Mesenchymal stem cell (in vitro differentiated cells and primary cell): ENCODE measurements around the gene TTPAL.
A peak's percentile ranks its signal among the peaks of the same experiment; 100 is the strongest.

ENCODE experiments used
- DNase-seq: peaks from one replicate; pipeline ENCODE4 v3.0.0-alpha.2; 2013
- H2AFZ ChIP-seq: one replicate; pipeline ENCODE4 v1.6.1; 2013; ENCODE audit warnings: low read depth, mild to moderate bottlenecking, control low read depth, inconsistent platforms, low read length, moderate library complexity
- H2AK5ac ChIP-seq: 2 replicates; pipeline ENCODE4 v1.6.1; 2013; ENCODE audit warnings: low read length, moderate library complexity, mild to moderate bottlenecking, inconsistent platforms; ENCODE audit not compliant: severe bottlenecking
- H2BK120ac ChIP-seq: one replicate; pipeline ENCODE4 v1.6.1; 2013; ENCODE audit warnings: low read depth, mild to moderate bottlenecking, inconsistent platforms, low read length, moderate library complexity
- H2BK12ac ChIP-seq, 2 experiments: one replicate each; pipeline ENCODE4 v1.6.1; 2013; ENCODE audit warnings: inconsistent platforms in 2 of 2, low read length in 2 of 2, mild to moderate bottlenecking in 2 of 2, moderate library complexity in 2 of 2, control low read depth in 1 of 2
- H2BK15ac ChIP-seq: one replicate; pipeline ENCODE4 v1.6.1; 2013; ENCODE audit warnings: mild to moderate bottlenecking, low read depth, inconsistent platforms; ENCODE audit not compliant: poor library complexity, severe bottlenecking
- H2BK5ac ChIP-seq: 2 replicates; pipeline ENCODE4 v1.6.1; 2013; ENCODE audit warnings: low read depth, mild to moderate bottlenecking, low read length, control low read depth, inconsistent platforms; ENCODE audit not compliant: poor library complexity, severe bottlenecking
- H3K14ac ChIP-seq, 2 experiments: one replicate each; pipeline ENCODE4 v1.6.1; 2013; ENCODE audit warnings: inconsistent platforms in 2 of 2, low read length in 2 of 2, control low read depth in 1 of 2, mild to moderate bottlenecking in 1 of 2, moderate library complexity in 1 of 2
- H3K18ac ChIP-seq, 2 experiments: one replicate each; pipeline ENCODE4 v1.6.1; 2013; ENCODE audit warnings: inconsistent platforms in 2 of 2, low read length in 2 of 2, control low read depth in 1 of 2, low read depth in 1 of 2, mild to moderate bottlenecking in 1 of 2
- H3K23ac ChIP-seq, 2 experiments: one replicate each; pipeline ENCODE4 v1.6.1; 2013; ENCODE audit warnings: inconsistent platforms in 2 of 2, low read length in 2 of 2, mild to moderate bottlenecking in 2 of 2, moderate library complexity in 2 of 2, control low read depth in 1 of 2
- H3K27ac ChIP-seq: 2 replicates; pipeline ENCODE4 v1.5.1; 2013; ENCODE audit warnings: mild to moderate bottlenecking, moderate library complexity, low read length, control low read depth, inconsistent platforms; ENCODE audit not compliant: poor library complexity, severe bottlenecking
- H3K27me3 ChIP-seq, 2 experiments: 2 replicates each; pipeline versions ENCODE4 v1.6.1 to v1.7.0; 2013; ENCODE audit warnings: low read length in 2 of 2, mild to moderate bottlenecking in 2 of 2, moderate library complexity in 2 of 2, control low read depth in 1 of 2, inconsistent platforms in 1 of 2; ENCODE audit not compliant: control insufficient read depth in 1 of 2, insufficient read depth in 1 of 2
- H3K36me3 ChIP-seq, 2 experiments: 2 replicates each; pipeline versions ENCODE4 v1.6.1 to v1.7.0; 2013; ENCODE audit warnings: low read length in 2 of 2, control low read depth in 1 of 2, inconsistent platforms in 1 of 2, low read depth in 1 of 2, mild to moderate bottlenecking in 1 of 2; ENCODE audit not compliant: insufficient read depth in 2 of 2, control insufficient read depth in 1 of 2
- H3K4ac ChIP-seq, 2 experiments: one replicate each; pipeline ENCODE4 v1.6.1; 2013; ENCODE audit warnings: inconsistent platforms in 2 of 2, low read length in 2 of 2, mild to moderate bottlenecking in 2 of 2, moderate library complexity in 2 of 2, control low read depth in 1 of 2, low read depth in 1 of 2
- H3K4me1 ChIP-seq: 2 replicates; pipeline ENCODE4 v1.6.1; 2013; ENCODE audit warnings: low read depth, low read length, control low read depth; ENCODE audit not compliant: control insufficient read depth, insufficient read depth
- H3K4me2 ChIP-seq: 2 replicates; pipeline ENCODE4 v1.6.1; 2013; ENCODE audit warnings: low read length, mild to moderate bottlenecking, inconsistent platforms; ENCODE audit not compliant: poor library complexity, severe bottlenecking
- H3K4me3 ChIP-seq, 2 experiments: 2 replicates each; pipeline versions ENCODE4 v1.5.1 to v1.7.0; 2013; ENCODE audit warnings: low read length in 2 of 2, mild to moderate bottlenecking in 2 of 2, control low read depth in 1 of 2, low read depth in 1 of 2; ENCODE audit not compliant: insufficient read depth in 1 of 2
- H3K79me1 ChIP-seq: replicated peaks from 2 replicates; pipeline ENCODE4 v1.6.1; 2013; ENCODE audit warnings: mild to moderate bottlenecking, control low read depth, low read length, inconsistent platforms; ENCODE audit not compliant: poor library complexity, severe bottlenecking
- H3K9ac ChIP-seq: 2 replicates; pipeline ENCODE4 v1.7.0; 2013; ENCODE audit warnings: mild to moderate bottlenecking, low read length, moderate library complexity
- H3K9me3 ChIP-seq: 2 replicates; pipeline ENCODE4 v1.7.0; 2013; ENCODE audit warnings: mild to moderate bottlenecking, low read length; ENCODE audit not compliant: control insufficient read depth
- H4K8ac ChIP-seq: one replicate; pipeline ENCODE4 v1.6.1; 2013; ENCODE audit warnings: inconsistent platforms, mild to moderate bottlenecking, low read length, moderate library complexity
- H4K91ac ChIP-seq: one replicate; pipeline ENCODE4 v1.6.1; 2013; ENCODE audit warnings: mild to moderate bottlenecking, low read length, inconsistent platforms
- WGBS: methylation state at CpG from one replicate; pipeline ENCODE4 v1.1.7; 2013; ENCODE audit warnings: mixed read lengths; 5-methylcytosine and 5-hydroxymethylcytosine counted together

Gene TTPAL

DNA sequence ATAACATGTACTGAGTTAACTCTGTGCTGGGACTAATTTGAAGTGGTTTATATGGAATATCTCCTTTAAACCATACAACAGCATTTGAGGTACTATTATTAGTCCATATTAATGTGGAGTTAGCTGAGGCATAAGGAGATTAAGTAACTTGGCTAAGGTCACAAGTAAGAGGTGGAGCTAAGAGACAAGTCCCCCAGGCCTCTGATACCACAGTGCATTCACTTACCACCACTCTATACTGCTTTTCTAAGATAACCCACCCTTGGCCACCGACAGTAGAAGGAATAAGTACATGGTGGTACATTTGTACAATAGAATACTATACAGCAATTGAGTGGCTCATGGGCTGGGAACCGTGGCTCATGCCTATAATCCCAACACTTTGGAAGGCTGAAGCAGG, 16.4 kb upstream of the TTPAL start:
- DNase-seq: no peak
- Histone ChIP-seq H3K79me1 (no peaks in the 10 kb centered on the region), H3K23ac (no peak overlapping the region), H2BK5ac (no peak overlapping the region), H3K27me3 (peaks cover 0 to 10% of the 10 kb centered on the region in 2 experiments), H3K27ac (no peak overlapping the region), H3K4me2 (no peak overlapping the region), H3K9me3 (no peaks in the 10 kb centered on the region), H3K36me3 (no peaks in the 10 kb centered on the region), H2BK15ac (no peak overlapping the region), H3K4me1 (peaks cover 4% of the 10 kb centered on the region), H2BK120ac (no peak overlapping the region), H2AK5ac (no peak overlapping the region), H3K18ac (no peak overlapping the region), H3K9ac (no peak overlapping the region), H4K91ac (no peak overlapping the region), H3K4ac (no peak overlapping the region), H3K4me3 (no peak overlapping the region), H2BK12ac (no peak overlapping the region), H3K14ac (no peak overlapping the region), H4K8ac (no peak overlapping the region), H2AFZ (no peak overlapping the region)
- 60% methylated on average over 1 of the region's 2 CpGs for WGBS

- peaks cover 3 to 10% of the 10 kb centered on the region in 2 experiments for H3K27me3 ChIP-seq
- DNase-seq: peak; percentile 21
- no peak overlapping the region for H3K27ac ChIP-seq
- H3K23ac ChIP-seq: no peak overlapping the region
- H3K36me3 ChIP-seq: no peaks in the 10 kb centered on the region
- H4K8ac ChIP-seq: no peak overlapping the region
- no peak overlapping the region for H3K4ac ChIP-seq
- H3K14ac ChIP-seq: no peak overlapping the region
- no peaks in the 10 kb centered on the region for H3K9me3 ChIP-seq
- no peak overlapping the region for H2AK5ac ChIP-seq
- H2AFZ ChIP-seq: no peak overlapping the region
- no peak overlapping the region for H4K91ac ChIP-seq
- H3K4me2 ChIP-seq: no peak overlapping the region
- no peak overlapping the region for H3K4me3 ChIP-seq
- no peak overlapping the region for H2BK15ac ChIP-seq
- no peak overlapping the region for H3K9ac ChIP-seq
- H3K18ac ChIP-seq: no peak overlapping the region
- no peaks in the 10 kb centered on the region for H3K79me1 ChIP-seq
- H2BK120ac ChIP-seq: no peak overlapping the region
- H3K4me1 ChIP-seq: no peaks in the 10 kb centered on the region
- H2BK5ac ChIP-seq: no peak overlapping the region
- H2BK12ac ChIP-seq: no peak overlapping the region
- 45% methylated on average over 3 of the region's 3 CpGs for WGBS
Observed at GRCh38 chr20:44460795-44461141, 14.9 kb upstream of the TTPAL start.

- no peak for DNase-seq
- H3K79me1 ChIP-seq: no peaks in the 10 kb centered on the region
- no peak overlapping the region for H2AK5ac ChIP-seq
- H2BK120ac ChIP-seq: no peak overlapping the region
- no peak overlapping the region for H2AFZ ChIP-seq
- no peak overlapping the region for H3K4ac ChIP-seq
- H2BK12ac ChIP-seq: no peak overlapping the region
- no peak overlapping the region for H4K8ac ChIP-seq
- H3K27ac ChIP-seq: no peak overlapping the region
- no peak overlapping the region for H3K9ac ChIP-seq
- no peak overlapping the region for H3K18ac ChIP-seq
- H3K4me2 ChIP-seq: no peak overlapping the region
- H3K9me3 ChIP-seq: no peaks in the 10 kb centered on the region
- H2BK15ac ChIP-seq: no peak overlapping the region
- no peaks in the 10 kb centered on the region for H3K4me1 ChIP-seq
- no peak overlapping the region for H2BK5ac ChIP-seq
- peaks cover 3 to 10% of the 10 kb centered on the region in 2 experiments for H3K27me3 ChIP-seq
- no peak overlapping the region for H3K23ac ChIP-seq
- H3K4me3 ChIP-seq: no peak overlapping the region
- no peak overlapping the region for H3K14ac ChIP-seq
- H3K36me3 ChIP-seq: no peaks in the 10 kb centered on the region
- 86% methylated on average over 6 of the region's 6 CpGs for WGBS
- H4K91ac ChIP-seq: no peak overlapping the region
Observed at GRCh38 chr20:44461142-44461802, 14.4 kb upstream of the TTPAL start.

DNA sequence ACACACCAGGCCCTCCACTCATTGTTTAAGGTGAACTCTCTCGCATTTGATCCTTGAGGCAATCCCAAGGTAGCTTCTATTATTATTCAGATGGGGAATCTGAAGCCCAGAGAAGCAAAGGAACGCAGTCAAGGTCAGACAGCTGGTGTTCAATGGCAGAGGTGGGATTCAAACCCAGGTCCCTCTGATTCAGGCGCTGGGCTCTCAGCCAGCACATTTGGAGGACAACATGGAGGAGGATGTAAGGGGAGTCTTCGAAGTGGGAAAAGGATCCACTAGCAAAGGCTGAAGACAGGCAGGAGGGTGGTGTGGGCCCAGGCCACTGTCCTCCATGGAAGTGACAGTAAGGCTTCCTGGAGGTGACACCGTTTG, 13.9 kb upstream of the TTPAL start:
- H3K27me3 ChIP-seq: peaks cover 3 to 10% of the 10 kb centered on the region in 2 experiments
- H2BK5ac ChIP-seq: no peak overlapping the region
- no peak overlapping the region for H2AFZ ChIP-seq
- WGBS: 88% methylated on average over 5 of the region's 5 CpGs
- H3K4me3 ChIP-seq: no peak overlapping the region
- no peak overlapping the region for H3K4me2 ChIP-seq
- no peak overlapping the region for H3K14ac ChIP-seq
- no peak overlapping the region for H2AK5ac ChIP-seq
- no peaks in the 10 kb centered on the region for H3K9me3 ChIP-seq
- DNase-seq: no peak
- H4K91ac ChIP-seq: no peak overlapping the region
- H4K8ac ChIP-seq: no peak overlapping the region
- H2BK15ac ChIP-seq: no peak overlapping the region
- H3K4me1 ChIP-seq: no peaks in the 10 kb centered on the region
- no peak overlapping the region for H3K23ac ChIP-seq
- H3K79me1 ChIP-seq: no peaks in the 10 kb centered on the region
- H3K18ac ChIP-seq: no peak overlapping the region
- no peak overlapping the region for H2BK120ac ChIP-seq
- no peak overlapping the region for H2BK12ac ChIP-seq
- H3K4ac ChIP-seq: no peak overlapping the region
- no peak overlapping the region for H3K27ac ChIP-seq
- H3K9ac ChIP-seq: no peak overlapping the region
- no peaks in the 10 kb centered on the region for H3K36me3 ChIP-seq
